Naive thymus-derived CD4-positive, alpha-beta T cell (primary cell): ENCODE data around the gene FMNL2. TPM values are rescaled to one million over a fixed set of nuclear protein-coding genes. Genes with fewer than 3 reads are reported as not detected.
A peak's percentile ranks its signal among the peaks of the same experiment; 100 is the strongest.

ENCODE experiments used
- ATAC-seq: fragments of 150-1000 bp; cut with Tn5 transposase; 2 replicates; pipeline ENCODE4 v1.10.0; 2021; ENCODE audit warnings: mild to moderate bottlenecking, moderate library complexity
- CTCF ChIA-PET: fragments of 350-600 bp; sonication (Branson Sonifier 250); formaldehyde crosslinking; loops from one replicate; lab custom pipeline; 2021; ENCODE audit warnings: antibody characterized with exemption; lab: Charles Lee
- POLR2A ChIA-PET: fragments of 350-600 bp; sonication (Branson Sonifier 250); formaldehyde crosslinking; loops from one replicate; lab custom pipeline; 2021; ENCODE audit warnings: antibody characterized with exemption, inconsistent platforms; lab: Charles Lee
- DNase-seq, 9 donors: peaks; one replicate each; pipeline versions ENCODE4 v3.0.0 to v3.0.0-alpha.2; 2020 to 2022; ENCODE audit warnings: mixed read lengths in 1 of 9
- H3K27ac ChIP-seq: one replicate; pipeline ENCODE4 v1.7.0; 2013; ENCODE audit warnings: mild to moderate bottlenecking, low read depth, low read length, moderate library complexity
- H3K27me3 ChIP-seq, 2 donors: one replicate each; pipeline ENCODE4 v1.7.0; 2013; ENCODE audit warnings: low read length in 2 of 2, mild to moderate bottlenecking in 2 of 2, moderate library complexity in 2 of 2; ENCODE audit not compliant: control insufficient read depth in 2 of 2, insufficient read depth in 2 of 2
- H3K36me3 ChIP-seq, 3 experiments: 1 replicate in 2 of 3; 2 replicates in 1 of 3; pipeline ENCODE4 v1.7.0; 2013; ENCODE audit warnings: low read length in 3 of 3, mild to moderate bottlenecking in 3 of 3, moderate library complexity in 1 of 3; ENCODE audit not compliant: insufficient read depth in 3 of 3, control insufficient read depth in 2 of 3
- H3K4me1 ChIP-seq, 2 donors: one replicate each; pipeline ENCODE4 v1.7.0; 2013; ENCODE audit warnings: low read length in 2 of 2, mild to moderate bottlenecking in 2 of 2, moderate library complexity in 1 of 2; ENCODE audit not compliant: control insufficient read depth in 2 of 2, insufficient read depth in 2 of 2
- H3K4me3 ChIP-seq: 2 replicates; pipeline ENCODE4 v1.7.0; 2013; ENCODE audit warnings: mild to moderate bottlenecking, low read length
- H3K9me3 ChIP-seq, 3 experiments: 1 replicate in 2 of 3; 2 replicates in 1 of 3; pipeline ENCODE4 v1.7.0; 2013; ENCODE audit warnings: low read length in 3 of 3; ENCODE audit not compliant: control insufficient read depth in 2 of 3
- H3K27ac Mint-ChIP-seq, 9 donors: one replicate each; pipeline ENCODE4 v1.8.0; 2020 to 2022; ENCODE audit warnings: mixed read lengths in 9 of 9, mild to moderate bottlenecking in 8 of 9, moderate library complexity in 5 of 9, inconsistent platforms in 2 of 9
- H3K27me3 Mint-ChIP-seq, 5 donors: one replicate each; pipeline ENCODE4 v1.8.0; 2021 to 2022; ENCODE audit warnings: mixed read lengths in 5 of 5, mild to moderate bottlenecking in 1 of 5
- H3K36me3 Mint-ChIP-seq, 5 donors: one replicate each; pipeline ENCODE4 v1.8.0; 2020 to 2022; ENCODE audit warnings: mixed read lengths in 5 of 5, mild to moderate bottlenecking in 3 of 5, inconsistent platforms in 1 of 5
- H3K4me1 Mint-ChIP-seq, 7 donors: one replicate each; pipeline ENCODE4 v1.8.0; 2020 to 2022; ENCODE audit warnings: mixed read lengths in 7 of 7, mild to moderate bottlenecking in 3 of 7, inconsistent platforms in 1 of 7
- H3K4me3 Mint-ChIP-seq, 10 donors: one replicate each; pipeline ENCODE4 v1.8.0; 2020 to 2022; ENCODE audit warnings: mild to moderate bottlenecking in 10 of 10, mixed read lengths in 10 of 10, moderate library complexity in 6 of 10, inconsistent platforms in 2 of 10
- H3K9me3 Mint-ChIP-seq, 11 donors: one replicate each; pipeline ENCODE4 v1.8.0; 2020 to 2022; ENCODE audit warnings: mixed read lengths in 11 of 11, mild to moderate bottlenecking in 4 of 11, inconsistent platforms in 1 of 11, moderate library complexity in 1 of 11
- intact Hi-C, 2 donors: fragments of 100-400 bp; cut with micrococcal nuclease; formaldehyde crosslinking; loops; one replicate each; pipeline ENCODE4 v1.15.1; 2023
- polyA plus RNA-seq, 2 donors: library from polyadenylated mRNA; unstranded; fragments of 300-500 nt; fragmentation: Illumina TruSeq; gene quantifications; one replicate each; pipeline ENCODE4 v1.2.3, GENCODE V29; 2021
- total RNA-seq, 6 experiments: library from RNA in 5 of 6; stranded (reverse) in 5 of 6; gene quantifications; 1 replicate in 5 of 6; 2 replicates in 1 of 6; pipeline ENCODE4 v1.2.3 and lab custom pipeline; 2021 to 2026

Gene FMNL2
- total and polyA plus RNA-seq, 7 experiments from 2014 or later: 0.16 to 2.7 (median 1.2) TPM

- no peak overlapping the region for H3K4me3 Mint-ChIP-seq
- H3K9me3 Mint-ChIP-seq: peaks cover 0 to 1% (median 0%) of the 10 kb centered on the region in 11 donors
- Histone ChIP-seq H3K27ac (no peak overlapping the region), H3K36me3 (no peaks in the 10 kb centered on the region), H3K4me1 (no peaks in the 10 kb centered on the region), H3K9me3 (no peaks in the 10 kb centered on the region), H3K27me3 (no peaks in the 10 kb centered on the region), H3K4me3 (no peak overlapping the region)
- DNase-seq (no peak), ATAC-seq (no peak)
- no peak overlapping the region for H3K27ac Mint-ChIP-seq
- H3K36me3 Mint-ChIP-seq: no peaks in the 10 kb centered on the region
- intact Hi-C loops: no loop called here
- ChIA-PET CTCF (no interaction called here), POLR2A (no interaction called here)
- H3K4me1 Mint-ChIP-seq: peaks cover 0 to 5% (median 0%) of the 10 kb centered on the region in 7 donors
- H3K27me3 Mint-ChIP-seq: peaks cover 0 to 22% (median 0%) of the 10 kb centered on the region in 5 donors
Observed at GRCh38 chr2:152449578-152449977, 114.6 kb downstream of the FMNL2 start.

- Histone ChIP-seq H3K9me3 (no peaks in the 10 kb centered on the region), H3K27ac (no peak overlapping the region), H3K4me3 (no peak overlapping the region), H3K27me3 (no peaks in the 10 kb centered on the region), H3K4me1 (no peaks in the 10 kb centered on the region), H3K36me3 (no peaks in the 10 kb centered on the region)
- intact Hi-C loops: no loop called here
- ATAC-seq: no peak
- no peak for DNase-seq
- no peak overlapping the region for H3K4me3 Mint-ChIP-seq
- peaks cover 0 to 26% (median 0%) of the 10 kb centered on the region in 5 donors for H3K27me3 Mint-ChIP-seq
- ChIA-PET POLR2A (no interaction called here), CTCF (no interaction called here)
- H3K27ac Mint-ChIP-seq: no peak overlapping the region
- peaks cover 0 to 5% (median 0%) of the 10 kb centered on the region in 7 donors for H3K4me1 Mint-ChIP-seq
- H3K36me3 Mint-ChIP-seq: no peaks in the 10 kb centered on the region
- peaks cover 0 to 1% (median 0%) of the 10 kb centered on the region in 11 donors for H3K9me3 Mint-ChIP-seq
Observed at GRCh38 chr2:152450176-152450575, 115.2 kb downstream of the FMNL2 start.

- no peaks in the 10 kb centered on the region for H3K4me1 Mint-ChIP-seq
- ATAC-seq (no peak), DNase-seq (no peak)
- Histone ChIP-seq H3K27me3 (no peaks in the 10 kb centered on the region), H3K27ac (no peak overlapping the region), H3K9me3 (no peaks in the 10 kb centered on the region), H3K4me3 (no peak overlapping the region), H3K36me3 (no peaks in the 10 kb centered on the region), H3K4me1 (no peaks in the 10 kb centered on the region)
- no peaks in the 10 kb centered on the region for H3K36me3 Mint-ChIP-seq
- ChIA-PET CTCF (no interaction called here), POLR2A (no interaction called here)
- H3K9me3 Mint-ChIP-seq: peaks cover 0 to 1% (median 0%) of the 10 kb centered on the region in 11 donors
- H3K27ac Mint-ChIP-seq: no peak overlapping the region
- intact Hi-C loops: no loop called here
- H3K27me3 Mint-ChIP-seq: peaks cover 0 to 27% (median 0%) of the 10 kb centered on the region in 5 donors
- no peak overlapping the region for H3K4me3 Mint-ChIP-seq
Observed at GRCh38 chr2:152452256-152452973, 117.4 kb downstream of the FMNL2 start.

GRCh38 chr2:152453129-152453911, 118.3 kb downstream of the FMNL2 start:
- Histone ChIP-seq H3K27ac (no peak overlapping the region), H3K4me1 (no peaks in the 10 kb centered on the region), H3K36me3 (no peaks in the 10 kb centered on the region), H3K9me3 (no peaks in the 10 kb centered on the region), H3K27me3 (no peaks in the 10 kb centered on the region), H3K4me3 (no peak overlapping the region)
- H3K9me3 Mint-ChIP-seq: peaks cover 0 to under 1% (median 0%) of the 10 kb centered on the region in 11 donors
- no peaks in the 10 kb centered on the region for H3K4me1 Mint-ChIP-seq
- peaks cover 0 to 27% (median 0%) of the 10 kb centered on the region in 5 donors for H3K27me3 Mint-ChIP-seq
- intact Hi-C loops: no loop called here
- ATAC-seq: no peak
- DNase-seq: no peak
- POLR2A ChIA-PET: no interaction called here
- H3K4me3 Mint-ChIP-seq: no peak overlapping the region
- no peak overlapping the region for H3K27ac Mint-ChIP-seq
- CTCF ChIA-PET: no interaction called here
- H3K36me3 Mint-ChIP-seq: no peaks in the 10 kb centered on the region

- intact Hi-C loops: no loop called here
- ATAC-seq (no peak), DNase-seq (no peak)
- no peaks in the 10 kb centered on the region for H3K36me3 ChIP-seq
- H3K27me3 Mint-ChIP-seq: peaks cover 0 to 24% (median 0%) of the 10 kb centered on the region in 5 donors
- no peaks in the 10 kb centered on the region for H3K36me3 Mint-ChIP-seq
- H3K4me3 Mint-ChIP-seq: no peak overlapping the region
- no peak overlapping the region for H3K4me3 ChIP-seq
- ChIA-PET CTCF (no interaction called here), POLR2A (no interaction called here)
- no peaks in the 10 kb centered on the region for H3K4me1 ChIP-seq
- peak overlapping the region in 1 of 9 donors; percentile 34 for H3K27ac Mint-ChIP-seq
- H3K27me3 ChIP-seq: no peaks in the 10 kb centered on the region
- H3K27ac ChIP-seq: no peak overlapping the region
- no peaks in the 10 kb centered on the region for H3K4me1 Mint-ChIP-seq
- H3K9me3 Mint-ChIP-seq: peaks cover 0 to 1% (median 0%) of the 10 kb centered on the region in 11 donors
- no peaks in the 10 kb centered on the region for H3K9me3 ChIP-seq
Observed at GRCh38 chr2:152454371-152454770, 119.4 kb downstream of the FMNL2 start.

GRCh38 chr2:152454960-152455359, 120.0 kb downstream of the FMNL2 start:
- no peaks in the 10 kb centered on the region for H3K36me3 ChIP-seq
- CTCF ChIA-PET: no interaction called here
- no peak overlapping the region for H3K27ac ChIP-seq
- H3K4me1 ChIP-seq: no peaks in the 10 kb centered on the region
- intact Hi-C loops: no loop called here
- H3K4me3 Mint-ChIP-seq: no peak overlapping the region
- H3K27ac Mint-ChIP-seq: no peak overlapping the region
- H3K4me3 ChIP-seq: no peak overlapping the region
- H3K4me1 Mint-ChIP-seq: no peaks in the 10 kb centered on the region
- no peak for DNase-seq
- no peaks in the 10 kb centered on the region for H3K27me3 ChIP-seq
- no peaks in the 10 kb centered on the region for H3K36me3 Mint-ChIP-seq
- H3K9me3 ChIP-seq: no peaks in the 10 kb centered on the region
- no peak for ATAC-seq
- POLR2A ChIA-PET: no interaction called here
- H3K9me3 Mint-ChIP-seq: peaks cover 0 to 1% (median 0%) of the 10 kb centered on the region in 11 donors
- peaks cover 0 to 24% (median 0%) of the 10 kb centered on the region in 5 donors for H3K27me3 Mint-ChIP-seq
